ENCODE data around the gene HRH1. TPM values are rescaled to one million over a fixed set of nuclear protein-coding genes. Genes with fewer than 3 reads are reported as not detected.

The HRH1 gene
- polyA plus RNA-seq, 3 donors: 0.08 to 0.24 TPM; not detected in 1

GRCh38 chr3:11283139-11283475 lies 128.8 kb downstream of the HRH1 start:
- Histone ChIP-seq H3K27ac (ENCODE audit: low read depth in 1 of 2, low read length in 2 of 2) (peak overlapping the region; percentile 70 to 81), H3K36me3 (replicated peaks in 1 of 2; ENCODE audit: control insufficient read depth in 1 of 2, insufficient read depth in 2 of 2, low read length in 2 of 2) (peaks cover 7 to 68% of the 10 kb centered on the region in 2 donors), H2AFZ (ENCODE audit: insufficient read depth, low read depth, low read length, poor library complexity, severe bottlenecking) (no peak overlapping the region), H3K4me3 (replicated peaks in 1 of 3; ENCODE audit: low read depth in 2 of 3, low read length in 3 of 3) (peak overlapping the region in 1 of 3 experiments; percentile 29), H3K4me1 (ENCODE audit: control insufficient read depth in 1 of 2, insufficient read depth in 2 of 2, low read length in 2 of 2) (peaks cover 80 to 92% of the 10 kb centered on the region in 2 donors), H3K4me2 (replicated peaks; ENCODE audit: extremely low read depth, low read length, poor library complexity, severe bottlenecking) (peak overlapping the region; percentile 40), H3K9me3 (replicated peaks in 1 of 2; ENCODE audit: control insufficient read depth in 1 of 2, insufficient read depth in 1 of 2, low read length in 2 of 2) (no peaks in the 10 kb centered on the region), H3K27me3 (ENCODE audit: control insufficient read depth in 2 of 2, insufficient read depth in 2 of 2, low read length in 2 of 2) (no peaks in the 10 kb centered on the region), H3K9ac (ENCODE audit: insufficient read depth, low read length, poor library complexity, severe bottlenecking) (peak overlapping the region; percentile 25), H3K79me2 (ENCODE audit: insufficient read depth, low read length) (peaks cover 99% of the 10 kb centered on the region), H4K20me1 (ENCODE audit: insufficient read depth, low read length) (peaks cover 22% of the 10 kb centered on the region)
- H3K9me3 Mint-ChIP-seq: peaks cover 0 to 2% (median 0%) of the 10 kb centered on the region in 7 donors
- H3K4me3 Mint-ChIP-seq: peak overlapping the region in 1 of 2 donors; percentile 60
- intact Hi-C loops (cut with micrococcal nuclease): no loop called here
- peaks cover 66% of the 10 kb centered on the region for H3K4me1 Mint-ChIP-seq
- no peak for TF ChIP-seq CTCF (IDR thresholded peaks at IDR 0.05)
- H3K36me3 Mint-ChIP-seq: peaks cover 61 to 93% of the 10 kb centered on the region in 2 donors
- WGBS (ENCODE audit: insufficient coverage): 80% methylated on average over 1 of the region's 1 CpG
- peak overlapping the region; percentile 90 to 97 (median 94) for H3K27ac Mint-ChIP-seq
- DNase-seq: peak; percentile 63 to 84 (median 69)
- no peaks in the 10 kb centered on the region for H3K27me3 Mint-ChIP-seq (ENCODE audit: low read depth in 3 of 3)

DNA sequence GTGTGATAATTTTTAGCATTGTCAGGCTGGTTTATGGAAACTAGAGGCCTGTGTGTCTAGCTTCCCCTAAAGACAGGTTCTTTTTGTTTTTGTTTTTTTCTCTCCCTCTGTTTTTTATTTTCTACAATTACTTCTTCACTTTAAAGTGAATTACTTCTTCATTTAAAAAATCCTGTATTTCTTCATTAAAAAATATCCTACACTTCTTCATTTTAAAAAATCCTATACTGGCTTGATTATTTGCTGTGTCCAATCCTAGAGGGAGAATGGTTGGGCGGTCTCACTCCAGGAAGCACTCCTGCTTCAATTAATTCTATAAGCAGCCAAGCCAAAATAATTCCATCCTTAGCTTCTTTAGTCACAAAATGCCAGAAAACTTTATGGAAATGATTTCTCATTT lies 129.7 kb downstream of the HRH1 start:
- peaks cover 14% of the 10 kb centered on the region for H4K20me1 ChIP-seq (ENCODE audit: insufficient read depth, low read length)
- H3K36me3 Mint-ChIP-seq: peaks cover 61 to 85% of the 10 kb centered on the region in 2 donors
- peak overlapping the region; percentile 70 to 81 for H3K27ac ChIP-seq (ENCODE audit: low read depth in 1 of 2, low read length in 2 of 2)
- no peaks in the 10 kb centered on the region for H3K27me3 Mint-ChIP-seq (ENCODE audit: low read depth in 3 of 3)
- H3K27ac Mint-ChIP-seq: peak overlapping the region; percentile 90 to 97 (median 94)
- peaks cover 89% of the 10 kb centered on the region for H3K79me2 ChIP-seq (ENCODE audit: insufficient read depth, low read length)
- H3K4me2 ChIP-seq (replicated peaks; ENCODE audit: extremely low read depth, low read length, poor library complexity, severe bottlenecking): no peak overlapping the region
- no peak overlapping the region for H3K9ac ChIP-seq (ENCODE audit: insufficient read depth, low read length, poor library complexity, severe bottlenecking)
- no peak overlapping the region for H3K4me3 Mint-ChIP-seq
- peaks cover 81 to 92% of the 10 kb centered on the region in 2 donors for H3K4me1 ChIP-seq (ENCODE audit: control insufficient read depth in 1 of 2, insufficient read depth in 2 of 2, low read length in 2 of 2)
- peaks cover 67% of the 10 kb centered on the region for H3K4me1 Mint-ChIP-seq
- no CpG with 5 or more reads among the region's 1 CpG for WGBS (ENCODE audit: insufficient coverage)
- H2AFZ ChIP-seq (ENCODE audit: insufficient read depth, low read depth, low read length, poor library complexity, severe bottlenecking): no peak overlapping the region
- H3K36me3 ChIP-seq (replicated peaks in 1 of 2; ENCODE audit: control insufficient read depth in 1 of 2, insufficient read depth in 2 of 2, low read length in 2 of 2): peaks cover 7 to 66% of the 10 kb centered on the region in 2 donors
- peaks cover 0 to 2% (median 0%) of the 10 kb centered on the region in 7 donors for H3K9me3 Mint-ChIP-seq
- intact Hi-C loops (cut with micrococcal nuclease): no loop called here
- no peak overlapping the region for H3K4me3 ChIP-seq (replicated peaks in 1 of 3; ENCODE audit: low read depth in 2 of 3, low read length in 3 of 3)
- TF ChIP-seq CTCF (IDR thresholded peaks at IDR 0.05): no peak
- DNase-seq: no peak
- H3K27me3 ChIP-seq (ENCODE audit: control insufficient read depth in 2 of 2, insufficient read depth in 2 of 2, low read length in 2 of 2): no peaks in the 10 kb centered on the region
- no peaks in the 10 kb centered on the region for H3K9me3 ChIP-seq (replicated peaks in 1 of 2; ENCODE audit: control insufficient read depth in 1 of 2, insufficient read depth in 1 of 2, low read length in 2 of 2)

Data from CD14-positive monocyte (primary cell).